Epithelial cell of proximal tubule (primary cell): ENCODE data around the gene TNFAIP8. TPM values are rescaled to one million over a fixed set of nuclear protein-coding genes. Genes with fewer than 3 reads are reported as not detected.

ENCODE experiments used
- DNase-seq: peaks from one replicate; pipeline ENCODE4 v3.0.0-alpha.2; 2011; ENCODE audit warnings: low read depth
- H3K4me3 ChIP-seq: 2 replicates; pipeline ENCODE4 v1.5.1; 2011; ENCODE audit warnings: low read depth, mild to moderate bottlenecking, low read length
- CTCF ChIP-seq: conservative IDR thresholded peaks from 2 replicates; pipeline ENCODE4 v1.5.1; 2012; ENCODE audit warnings: low read depth, mild to moderate bottlenecking, low read length
- total RNA-seq: library from RNA; depleted of rRNA; stranded (reverse); fragments of >200 nt; gene quantifications from 2 replicates; pipeline ENCODE4 v1.2.3, GENCODE V29; 2015

The TNFAIP8 gene
- total RNA-seq, 1 donor from 2014 or later = 60.9 TPM

- DNase-seq = no peak
- TF ChIP-seq CTCF = no peak
- no peak overlapping the region for H3K4me3 ChIP-seq
These were observed 26.8 kb upstream of the TNFAIP8 start for GRCh38 chr5:119328753-119329602.

GRCh38 chr5:119329666-119330065, 26.2 kb upstream of the TNFAIP8 start:
- DNase-seq = no peak
- no peak for TF ChIP-seq CTCF
- H3K4me3 ChIP-seq = no peak overlapping the region

- no peak for TF ChIP-seq CTCF
- DNase-seq = no peak
- H3K4me3 ChIP-seq = no peak overlapping the region
These were observed 25.2 kb upstream of the TNFAIP8 start for GRCh38 chr5:119330367-119331183.

- no peak for DNase-seq
- TF ChIP-seq CTCF = no peak
- H3K4me3 ChIP-seq = no peak overlapping the region
These were observed 24.2 kb upstream of the TNFAIP8 start for GRCh38 chr5:119331566-119332095.

GRCh38 chr5:119332208-119332607, 23.6 kb upstream of the TNFAIP8 start:
- no peak for TF ChIP-seq CTCF
- no peak overlapping the region for H3K4me3 ChIP-seq
- no peak for DNase-seq

GRCh38 chr5:119332978-119333401, 22.8 kb upstream of the TNFAIP8 start:
- no peak for DNase-seq
- TF ChIP-seq CTCF = no peak
- H3K4me3 ChIP-seq = no peak overlapping the region
